Activated T-cell treated with anti-CD3 and anti-CD28 coated beads, Interleukin-2, amount 50 U/mL, for 1 hour (primary cell): ENCODE measurements around the gene GLP2R.

Source experiments
- DNase-seq: peaks from one replicate; pipeline ENCODE4 v3.0.0-alpha.2; 2020

Gene GLP2R

GRCh38 chr17:9926150-9926804 is 100.6 kb downstream of the GLP2R start:
- no peak for DNase-seq

DNA sequence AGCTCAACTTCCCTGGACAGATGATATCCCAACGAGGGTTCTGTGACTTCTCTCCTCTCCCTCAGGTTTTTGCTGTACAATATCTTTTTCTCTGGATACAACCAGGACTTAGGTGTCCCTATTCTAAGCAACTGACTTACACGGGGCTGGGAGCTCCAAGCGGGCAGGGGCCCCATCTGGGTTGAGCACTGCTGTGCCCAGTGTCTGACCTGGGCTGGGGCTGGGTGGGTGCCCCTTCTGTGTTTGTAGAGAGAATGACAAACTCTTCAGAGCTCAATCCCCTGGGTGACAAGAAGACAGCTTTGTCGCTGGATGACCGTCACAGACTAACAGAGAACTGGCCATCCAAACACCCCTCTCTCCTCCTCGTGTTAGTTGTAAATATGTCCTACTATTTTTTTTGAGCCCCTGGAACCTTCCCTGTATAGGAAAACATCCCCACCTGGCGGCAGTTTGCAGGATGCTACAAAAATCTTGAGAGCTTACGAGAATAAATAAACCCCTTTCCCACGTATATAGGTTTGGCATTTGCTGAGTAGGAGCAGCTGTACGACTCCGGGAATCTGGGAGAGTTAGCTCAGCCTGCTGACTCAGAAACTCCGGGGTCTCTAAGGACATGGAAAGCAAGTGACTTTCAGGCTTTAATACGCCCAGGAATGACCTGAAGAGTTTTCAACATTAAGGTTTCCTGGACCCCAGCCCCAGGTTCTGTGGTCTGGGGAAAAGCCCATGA is 103.0 kb downstream of the GLP2R start:
- DNase-seq = no peak

DNA sequence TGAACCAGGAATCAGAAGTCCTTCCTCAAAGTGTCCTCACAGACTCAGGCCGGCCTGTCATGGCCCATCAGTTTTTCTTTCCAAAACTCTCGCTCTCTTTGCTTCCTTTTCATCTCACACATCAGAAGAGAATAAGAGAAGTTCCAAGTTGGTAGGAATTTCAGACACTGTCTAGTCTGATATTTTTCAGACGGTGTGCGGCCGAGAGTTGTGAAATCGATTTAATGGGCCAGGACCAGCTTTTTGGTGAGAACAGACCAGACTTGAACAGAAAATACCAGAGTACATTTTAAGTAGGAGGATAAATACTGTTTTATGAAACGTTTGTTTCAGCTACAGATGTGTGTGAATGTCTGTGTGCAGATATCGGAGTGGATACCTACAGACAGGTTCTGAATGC is 104.1 kb downstream of the GLP2R start:
- DNase-seq = no peak

- no peak for DNase-seq
Observed at GRCh38 chr17:9931144-9931741, 105.5 kb downstream of the GLP2R start.

GRCh38 chr17:9932491-9932890 is 106.8 kb downstream of the GLP2R start:
- DNase-seq = no peak

DNA sequence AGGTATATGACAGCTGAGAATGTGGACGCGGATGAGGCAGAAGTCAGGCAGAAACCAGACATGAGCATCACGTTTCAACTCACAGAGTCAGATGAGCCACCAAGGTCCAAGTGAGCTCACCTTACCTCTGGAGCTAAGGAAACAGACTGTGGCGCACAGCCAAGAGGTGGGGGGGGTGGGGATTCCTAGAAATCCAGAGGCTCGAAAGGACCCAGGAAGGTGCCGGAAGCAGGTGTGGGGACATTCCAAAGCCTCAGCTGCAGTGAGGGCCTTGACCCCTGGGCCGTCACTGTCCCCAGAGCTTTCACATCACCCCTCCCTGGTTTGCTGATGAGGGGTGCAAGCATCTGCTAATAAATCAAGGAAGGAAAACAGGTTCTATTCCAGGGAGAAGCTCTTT is 108.6 kb downstream of the GLP2R start:
- DNase-seq = no peak

DNA sequence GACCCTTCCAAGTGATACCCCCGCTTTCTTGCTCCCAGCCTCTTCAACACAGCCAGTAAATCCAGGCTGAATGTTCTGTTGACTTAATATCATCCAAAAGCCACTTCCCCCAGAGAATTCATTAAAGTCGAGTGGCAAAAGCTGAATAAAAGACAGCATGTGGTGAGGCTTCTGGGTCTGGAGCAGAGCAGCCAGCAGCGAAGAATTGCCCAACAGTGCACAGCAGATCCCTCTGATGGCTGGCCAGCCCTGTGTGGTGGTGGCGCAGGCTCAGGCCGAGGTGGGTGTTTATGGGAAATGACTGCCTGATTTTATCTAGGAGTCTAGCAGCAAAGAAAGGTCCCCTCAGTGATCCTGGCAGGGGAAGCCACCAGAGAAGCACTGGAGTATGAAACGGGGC is 109.7 kb downstream of the GLP2R start:
- no peak for DNase-seq

- no peak for DNase-seq
Observed at GRCh38 chr17:9936095-9936494, 110.4 kb downstream of the GLP2R start.

DNA sequence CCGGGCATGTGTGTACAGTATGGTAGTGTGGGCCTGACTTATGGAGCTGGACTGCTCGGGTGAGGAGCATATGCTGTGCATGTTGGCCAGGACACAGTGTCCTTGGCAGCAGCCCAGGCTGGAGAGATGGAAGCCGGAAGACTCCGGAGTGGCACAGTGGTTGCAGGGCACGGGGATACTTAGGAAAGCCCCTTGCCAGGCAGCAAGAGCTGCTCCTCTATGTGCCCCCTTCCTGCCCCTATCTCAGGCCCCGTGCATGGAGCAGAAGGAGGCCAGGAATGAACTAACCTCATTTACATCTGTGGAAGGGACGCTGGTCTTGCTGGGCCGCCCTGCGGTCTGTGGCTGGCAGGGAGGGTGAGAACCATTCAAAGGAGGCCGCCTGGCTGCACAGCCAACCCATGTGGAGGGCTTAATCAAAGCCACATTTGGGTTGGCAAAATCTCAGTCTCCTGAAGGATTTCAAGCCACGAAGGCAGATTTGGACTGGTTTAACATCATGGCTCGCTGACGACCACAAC is 111.6 kb downstream of the GLP2R start:
- DNase-seq = no peak

DNA sequence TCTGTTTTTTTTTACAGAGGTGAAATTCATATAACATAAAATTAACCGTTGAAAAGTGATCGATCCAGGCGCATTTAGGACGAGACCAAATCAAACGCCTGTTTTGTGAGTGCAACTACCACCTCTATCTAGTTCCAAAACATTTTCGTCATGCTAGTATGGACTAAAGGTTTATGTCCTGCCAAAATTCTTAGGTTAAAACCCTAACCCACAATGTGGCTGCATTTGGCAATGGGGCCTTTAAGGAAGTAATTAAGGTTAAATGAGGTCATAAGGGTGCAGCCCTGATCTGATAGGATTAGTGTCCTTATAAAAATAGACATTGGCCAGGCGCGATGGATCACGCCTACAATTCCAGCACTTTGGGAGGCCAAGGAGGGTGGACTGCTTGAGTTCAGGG is 112.2 kb downstream of the GLP2R start:
- DNase-seq = no peak

DNA sequence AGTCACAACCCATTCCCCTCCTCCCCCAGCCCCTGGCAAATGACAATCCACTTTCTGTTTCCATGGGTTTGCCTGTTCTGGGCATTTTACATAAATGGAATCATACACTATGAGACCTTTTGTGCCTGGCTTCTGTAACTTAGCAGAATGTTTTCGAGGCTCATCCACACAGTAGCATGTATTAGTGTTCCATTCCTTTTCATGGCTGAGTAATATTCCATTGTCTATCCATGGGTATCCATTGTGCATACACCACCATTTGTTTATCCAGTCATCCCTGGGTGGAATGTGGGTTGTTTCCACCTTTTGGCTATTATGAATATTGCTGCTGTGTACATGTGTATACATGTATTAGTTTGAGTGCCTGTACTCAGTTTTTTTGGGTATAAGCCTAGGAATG is 113.0 kb downstream of the GLP2R start:
- no peak for DNase-seq

GRCh38 chr17:9940841-9941240 is 115.1 kb downstream of the GLP2R start:
- DNase-seq = no peak

DNA sequence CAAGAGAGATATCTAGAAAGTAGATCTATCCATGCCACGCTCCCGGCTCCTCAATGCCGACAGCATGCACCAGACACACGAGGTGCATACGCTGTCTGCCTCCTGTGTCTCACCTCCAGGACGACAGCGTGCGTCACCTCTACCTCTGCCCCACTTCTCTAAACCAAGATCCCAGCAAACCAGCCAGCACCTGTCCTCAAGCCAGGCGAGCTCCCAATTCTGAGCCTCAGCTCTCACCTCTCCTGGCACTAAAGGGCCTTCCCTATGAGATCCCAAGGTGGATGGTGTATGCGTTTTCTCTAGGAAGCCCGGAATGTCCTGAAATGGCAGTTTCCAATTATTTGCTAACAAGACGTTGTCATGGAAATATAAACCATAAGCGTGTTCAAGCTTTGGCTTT is 115.6 kb downstream of the GLP2R start:
- no peak for DNase-seq
